Upper lobe of left lung (tissue), 6 donors: Measurements from ENCODE around the gene TDRD1. TPM values are rescaled to one million over a fixed set of nuclear protein-coding genes. Genes with fewer than 3 reads are reported as not detected.

ENCODE experiments used
- ATAC-seq, 2 donors: fragments of 200-7000 bp; cut with Tn5 transposase; one replicate each; pipeline ENCODE4 v1.9.1; 2022; ENCODE audit warnings: mild to moderate bottlenecking in 2 of 2, moderate library complexity in 2 of 2; ENCODE audit not compliant: low FRiP score in 2 of 2
- DNase-seq, 2 donors: peaks; one replicate each; pipeline ENCODE4 v3.0.0-alpha.2; 2019 to 2020
- H3K27ac ChIP-seq, 4 donors: fragments of 200-600 bp; sonication (generic); one replicate each; pipeline ENCODE4 v1.5.1; 2016 to 2019
- H3K27me3 ChIP-seq, 4 donors: fragments of 200-600 bp; sonication (generic); one replicate each; pipeline ENCODE4 v1.5.1; 2017 to 2019
- H3K36me3 ChIP-seq, 4 donors: fragments of 200-600 bp; sonication (generic); one replicate each; pipeline ENCODE4 v1.5.1; 2016 to 2019
- H3K4me1 ChIP-seq, 4 donors: fragments of 200-600 bp; sonication (generic); one replicate each; pipeline ENCODE4 v1.5.1; 2018 to 2019
- H3K4me3 ChIP-seq, 4 donors: fragments of 200-600 bp; sonication (generic); one replicate each; pipeline ENCODE4 v1.5.1; 2017 to 2019; ENCODE audit warnings: mild to moderate bottlenecking in 2 of 4, moderate library complexity in 1 of 4
- H3K9me3 ChIP-seq, 4 donors: fragments of 200-600 bp; sonication (generic); one replicate each; pipeline ENCODE4 v1.5.1; 2018 to 2019
- CTCF ChIP-seq, 6 experiments: fragments of 450-650 bp in 4 of 6; fragments of 200-600 bp in 2 of 6; sonication (generic) in 2 of 6; IDR thresholded peaks; one replicate each; pipeline ENCODE4 v1.5.1; 2016 to 2019; ENCODE audit warnings: antibody characterized with exemption in 6 of 6
- EP300 ChIP-seq, 4 donors: sonication (generic); formaldehyde crosslinking; IDR thresholded peaks; one replicate each; pipeline ENCODE4 v1.5.1; 2017; ENCODE audit warnings: antibody characterized with exemption in 4 of 4, control low read depth in 2 of 4
- POLR2A ChIP-seq, 4 donors: fragments of 450-650 bp; IDR thresholded peaks; one replicate each; pipeline ENCODE4 v1.5.1; 2016 to 2017; ENCODE audit warnings: antibody characterized with exemption in 4 of 4, mild to moderate bottlenecking in 2 of 4
- POLR2AphosphoS5 ChIP-seq, 2 donors: sonication (generic); formaldehyde crosslinking; IDR thresholded peaks; one replicate each; pipeline ENCODE4 v1.5.1; 2017; ENCODE audit warnings: antibody characterized with exemption in 2 of 2
- WGBS, 2 donors: methylation state at CpG; one replicate each; pipeline ENCODE4 v1.1.5; 2017 to 2018; 5-methylcytosine and 5-hydroxymethylcytosine counted together
- total RNA-seq, 6 donors: library from RNA; depleted of rRNA in 4 of 6; stranded (reverse); fragments of >200 nt in 4 of 6; gene quantifications; one replicate each; pipeline versions ENCODE4 v1.1.0 to v1.2.1, GENCODE V29; 2016 to 2021
- donor health status: DM: no; HTN: no; CAD: no; lungs with moderate emphysema.
- donor health status: DM: no; HTN: yes; CAD: no; lungs with severe emphysema.

TDRD1 gene
- total RNA-seq, 6 donors from 2014 or later = 0.10 to 0.17 (median 0.14) TPM; not detected in 2

GRCh38 chr10:114188900-114189299 lies 9.7 kb downstream of the TDRD1 start:
- TF ChIP-seq CTCF (IDR thresholded peaks at IDR 0.05) (no peak), POLR2A (IDR thresholded peaks at IDR 0.05) (no peak), POLR2AphosphoS5 (IDR thresholded peaks at IDR 0.05) (no peak), EP300 (IDR thresholded peaks at IDR 0.05) (no peak)
- no peaks in the 10 kb centered on the region for H3K36me3 ChIP-seq
- no peak for ATAC-seq
- no peaks in the 10 kb centered on the region for H3K9me3 ChIP-seq
- no peak overlapping the region for H3K27ac ChIP-seq
- no peaks in the 10 kb centered on the region for H3K4me1 ChIP-seq
- H3K4me3 ChIP-seq = no peak overlapping the region
- no peak for DNase-seq
- H3K27me3 ChIP-seq = no peaks in the 10 kb centered on the region
- WGBS, 2 donors = 84 to 86% methylated on average over 3 of the region's 3 CpGs

- no peaks in the 10 kb centered on the region for H3K36me3 ChIP-seq
- ATAC-seq = peak in 1 of 2 donors; percentile 66
- H3K27me3 ChIP-seq = no peaks in the 10 kb centered on the region
- no peak for TF ChIP-seq CTCF (IDR thresholded peaks at IDR 0.05)
- TF ChIP-seq EP300 (IDR thresholded peaks at IDR 0.05) = no peak
- no peak for TF ChIP-seq POLR2AphosphoS5 (IDR thresholded peaks at IDR 0.05)
- no peak for TF ChIP-seq POLR2A (IDR thresholded peaks at IDR 0.05)
- WGBS, 2 donors = 82 to 83% methylated on average over 8 of the region's 8 CpGs
- DNase-seq = no peak
- H3K9me3 ChIP-seq = no peaks in the 10 kb centered on the region
- H3K4me3 ChIP-seq = no peak overlapping the region
- no peak overlapping the region for H3K27ac ChIP-seq
- H3K4me1 ChIP-seq = no peaks in the 10 kb centered on the region
Observed at GRCh38 chr10:114189700-114190099, 10.5 kb downstream of the TDRD1 start.

- Histone ChIP-seq H3K36me3 (no peaks in the 10 kb centered on the region), H3K27ac (no peak overlapping the region), H3K27me3 (no peaks in the 10 kb centered on the region), H3K4me1 (no peaks in the 10 kb centered on the region), H3K4me3 (no peak overlapping the region), H3K9me3 (no peaks in the 10 kb centered on the region)
- DNase-seq (no peak), ATAC-seq (no peak)
- 60 to 83% methylated on average over 2 of the region's 2 CpGs for whole genome bisulfite sequencing, 2 donors
- TF ChIP-seq POLR2AphosphoS5 (IDR thresholded peaks at IDR 0.05) (no peak), CTCF (IDR thresholded peaks at IDR 0.05) (no peak), POLR2A (IDR thresholded peaks at IDR 0.05) (no peak), EP300 (IDR thresholded peaks at IDR 0.05) (no peak)
Observed at GRCh38 chr10:114195079-114195478, 15.9 kb downstream of the TDRD1 start.

- no peak overlapping the region for H3K27ac ChIP-seq
- H3K36me3 ChIP-seq = no peaks in the 10 kb centered on the region
- DNase-seq = no peak
- no peak overlapping the region for H3K4me3 ChIP-seq
- 70 to 73% methylated on average over 4 of the region's 4 CpGs for WGBS, 2 donors
- TF ChIP-seq POLR2AphosphoS5 (IDR thresholded peaks at IDR 0.05) = no peak
- no peaks in the 10 kb centered on the region for H3K9me3 ChIP-seq
- ATAC-seq = peak in 1 of 2 donors; percentile 56
- no peaks in the 10 kb centered on the region for H3K27me3 ChIP-seq
- no peaks in the 10 kb centered on the region for H3K4me1 ChIP-seq
Observed at GRCh38 chr10:114199239-114199638, 20.1 kb downstream of the TDRD1 start.

- WGBS, 2 donors = 74 to 77% methylated on average over 3 of the region's 3 CpGs
- no peak overlapping the region for H3K4me3 ChIP-seq
- no peaks in the 10 kb centered on the region for H3K36me3 ChIP-seq
- no peaks in the 10 kb centered on the region for H3K9me3 ChIP-seq
- ATAC-seq (peak in 1 of 2 donors; percentile 55), DNase-seq (no peak)
- H3K27ac ChIP-seq = no peak overlapping the region
- TF ChIP-seq POLR2A (IDR thresholded peaks at IDR 0.05) (no peak), POLR2AphosphoS5 (IDR thresholded peaks at IDR 0.05) (no peak), EP300 (IDR thresholded peaks at IDR 0.05) (no peak), CTCF (IDR thresholded peaks at IDR 0.05) (no peak)
- H3K27me3 ChIP-seq = no peaks in the 10 kb centered on the region
- no peaks in the 10 kb centered on the region for H3K4me1 ChIP-seq
Observed at GRCh38 chr10:114202812-114203211, 23.7 kb downstream of the TDRD1 start.
